DOHH2 (cell line): Measurements from ENCODE around the gene LSP1.

Experiments used
- H3F3A ChIP-seq: fragments of 200-600 bp; sonication (generic), shearing (Covaris generic); 2 replicates; pipeline ENCODE4 v1.6.0; 2016; ENCODE audit warnings: antibody characterized with exemption, mild to moderate bottlenecking; ENCODE audit not compliant: control insufficient read depth, insufficient read depth
- H3K27ac ChIP-seq: fragments of 200-600 bp; sonication (generic); 2 replicates; pipeline ENCODE4 v1.5.1; 2014; ENCODE audit warnings: low read depth, mild to moderate bottlenecking, low read length, moderate library complexity
- H3K27me3 ChIP-seq: fragments of 200-600 bp; sonication (generic); 2 replicates; pipeline ENCODE4 v1.6.1; 2014; ENCODE audit warnings: mild to moderate bottlenecking, low read length, mixed read lengths; ENCODE audit not compliant: control insufficient read depth
- H3K36me3 ChIP-seq: fragments of 200-600 bp; sonication (generic); 2 replicates; pipeline ENCODE4 v1.6.1; 2014; ENCODE audit warnings: mild to moderate bottlenecking, low read length, moderate library complexity, mixed read lengths; ENCODE audit not compliant: control insufficient read depth
- H3K4me1 ChIP-seq: fragments of 200-600 bp; sonication (generic); 2 replicates; pipeline ENCODE4 v1.6.1; 2014; ENCODE audit warnings: mild to moderate bottlenecking, low read length, mixed read lengths; ENCODE audit not compliant: control insufficient read depth
- H3K4me2 ChIP-seq: fragments of 200-600 bp; sonication (generic); 2 replicates; pipeline ENCODE4 v1.6.0; 2014; ENCODE audit warnings: mild to moderate bottlenecking, low read length, moderate library complexity
- H3K4me3 ChIP-seq: fragments of 200-600 bp; sonication (generic); 2 replicates; pipeline ENCODE4 v1.5.1; 2014; ENCODE audit warnings: mild to moderate bottlenecking, low read length, mixed read lengths
- H3K79me2 ChIP-seq: fragments of 200-600 bp; sonication (generic); 2 replicates; pipeline ENCODE4 v1.6.1; 2014; ENCODE audit warnings: mild to moderate bottlenecking, low read length, mixed read lengths; ENCODE audit not compliant: control insufficient read depth
- H3K9me2 ChIP-seq: fragments of 200-600 bp; sonication (generic); replicated peaks from 2 replicates; pipeline ENCODE4 v1.6.1; 2014; ENCODE audit warnings: mild to moderate bottlenecking, low read length, mixed read lengths; ENCODE audit not compliant: control insufficient read depth
- H3K9me3 ChIP-seq: fragments of 200-600 bp; sonication (generic); 2 replicates; pipeline ENCODE4 v1.6.1; 2014; ENCODE audit warnings: antibody characterized with exemption, low read length, mixed read lengths; ENCODE audit not compliant: control insufficient read depth, insufficient read depth
- H4K20me1 ChIP-seq: fragments of 200-600 bp; sonication (generic); 2 replicates; pipeline ENCODE4 v1.6.0; 2014; ENCODE audit warnings: low read depth, mild to moderate bottlenecking, antibody characterized with exemption, low read length, moderate library complexity; ENCODE audit not compliant: control insufficient read depth, insufficient read depth
- EZH2phosphoT487 ChIP-seq: fragments of 200-600 bp; sonication (generic); IDR thresholded peaks from 2 replicates; pipeline ENCODE4 v1.6.1; 2017; ENCODE audit warnings: borderline replicate concordance, mild to moderate bottlenecking, antibody characterized with exemption, low read length, moderate library complexity, mixed read lengths
- TF ChIP-seq, protein P1 (sequence below): fragments of 200-600 bp; sonication (generic); IDR thresholded peaks from one replicate; pipeline ENCODE4 v1.5.1; 2014; ENCODE audit warnings: antibody characterized with exemption, mild to moderate bottlenecking, low read depth, low read length; ENCODE audit not compliant: poor library complexity, severe bottlenecking

Gene LSP1

DNA sequence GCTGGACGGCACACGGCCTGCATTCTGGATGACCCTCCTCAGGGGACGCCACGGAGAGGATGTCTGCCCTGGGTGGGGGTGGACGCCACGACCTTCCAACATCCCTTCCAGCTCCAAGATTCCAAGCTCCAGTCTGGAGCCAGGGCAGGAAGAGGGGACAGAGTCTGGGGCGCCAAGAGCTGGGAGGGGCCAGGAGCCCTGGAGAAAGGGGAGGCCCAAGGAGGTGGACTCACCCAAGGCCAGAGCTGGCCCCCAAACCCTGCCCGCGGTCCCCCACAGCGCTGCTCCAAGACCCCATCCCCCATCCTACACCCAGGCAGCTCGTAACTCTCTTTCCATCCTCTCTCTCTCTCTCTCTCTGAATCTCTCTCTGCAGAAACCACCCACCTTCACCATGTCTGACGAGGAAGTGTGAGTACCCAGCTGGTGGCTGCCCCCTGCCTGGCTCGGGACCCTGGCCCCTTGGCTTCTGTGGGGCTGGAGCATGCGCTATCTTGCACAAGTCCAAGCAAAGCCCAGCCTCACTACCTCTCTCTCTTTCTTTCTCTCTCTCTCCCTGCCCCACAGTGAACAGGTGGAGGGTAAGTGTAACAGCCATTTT, 69.7 kb downstream of the LSP1 start:
- Histone ChIP-seq H3K4me1 (no peaks in the 10 kb centered on the region), H3K27ac (no peak overlapping the region), H3K27me3 (no peaks in the 10 kb centered on the region), H3F3A (no peaks in the 10 kb centered on the region), H4K20me1 (no peaks in the 10 kb centered on the region), H3K4me2 (no peak overlapping the region), H3K4me3 (no peak overlapping the region), H3K9me2 (no peaks in the 10 kb centered on the region), H3K9me3 (no peaks in the 10 kb centered on the region), H3K79me2 (no peaks in the 10 kb centered on the region), H3K36me3 (no peaks in the 10 kb centered on the region)
- TF ChIP-seq EZH2phosphoT487 = no peak
- TF ChIP-seq, protein P1, sequence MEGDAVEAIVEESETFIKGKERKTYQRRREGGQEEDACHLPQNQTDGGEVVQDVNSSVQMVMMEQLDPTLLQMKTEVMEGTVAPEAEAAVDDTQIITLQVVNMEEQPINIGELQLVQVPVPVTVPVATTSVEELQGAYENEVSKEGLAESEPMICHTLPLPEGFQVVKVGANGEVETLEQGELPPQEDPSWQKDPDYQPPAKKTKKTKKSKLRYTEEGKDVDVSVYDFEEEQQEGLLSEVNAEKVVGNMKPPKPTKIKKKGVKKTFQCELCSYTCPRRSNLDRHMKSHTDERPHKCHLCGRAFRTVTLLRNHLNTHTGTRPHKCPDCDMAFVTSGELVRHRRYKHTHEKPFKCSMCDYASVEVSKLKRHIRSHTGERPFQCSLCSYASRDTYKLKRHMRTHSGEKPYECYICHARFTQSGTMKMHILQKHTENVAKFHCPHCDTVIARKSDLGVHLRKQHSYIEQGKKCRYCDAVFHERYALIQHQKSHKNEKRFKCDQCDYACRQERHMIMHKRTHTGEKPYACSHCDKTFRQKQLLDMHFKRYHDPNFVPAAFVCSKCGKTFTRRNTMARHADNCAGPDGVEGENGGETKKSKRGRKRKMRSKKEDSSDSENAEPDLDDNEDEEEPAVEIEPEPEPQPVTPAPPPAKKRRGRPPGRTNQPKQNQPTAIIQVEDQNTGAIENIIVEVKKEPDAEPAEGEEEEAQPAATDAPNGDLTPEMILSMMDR = no peak

DNA sequence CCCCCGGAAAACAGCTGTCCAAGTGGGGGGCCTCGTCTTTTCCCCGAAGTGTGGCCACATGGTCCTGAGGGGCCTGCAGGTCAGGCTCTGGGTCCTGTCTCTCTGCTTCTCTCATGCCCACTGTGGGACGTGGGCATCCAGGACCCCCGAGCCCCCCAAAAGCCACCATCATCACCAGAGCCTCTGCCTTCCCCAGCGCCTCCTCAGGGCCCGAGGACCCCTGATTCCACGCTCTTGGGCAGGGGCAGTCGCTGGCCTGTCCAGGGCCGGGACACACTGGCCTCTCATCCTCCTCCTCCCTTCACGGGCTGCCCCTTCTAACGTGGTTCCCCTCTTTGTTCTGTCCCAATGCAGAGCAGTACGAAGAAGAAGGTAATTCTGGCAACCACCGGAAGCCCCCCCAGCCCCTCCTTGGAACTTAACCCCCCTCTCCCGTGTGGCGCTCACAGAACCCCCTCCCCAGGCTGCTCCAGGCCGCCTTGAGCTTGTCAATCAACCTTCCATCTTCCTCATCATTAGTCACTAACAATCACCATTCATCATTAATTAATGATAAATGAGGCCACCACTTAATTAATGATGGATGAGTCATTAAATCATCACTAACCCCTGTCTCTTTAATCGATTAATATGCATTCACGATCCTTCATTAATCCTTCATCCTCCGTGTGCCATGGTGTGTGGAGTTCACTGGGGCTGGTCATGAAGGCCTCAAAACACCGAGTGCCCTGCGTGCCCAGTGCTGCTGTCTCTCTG, 70.5 kb downstream of the LSP1 start:
- Histone ChIP-seq H3K4me3 (no peak overlapping the region), H3K9me3 (no peaks in the 10 kb centered on the region), H3K4me2 (no peak overlapping the region), H4K20me1 (no peaks in the 10 kb centered on the region), H3K27ac (no peak overlapping the region), H3K4me1 (no peaks in the 10 kb centered on the region), H3K27me3 (no peaks in the 10 kb centered on the region), H3F3A (no peaks in the 10 kb centered on the region), H3K9me2 (no peaks in the 10 kb centered on the region), H3K36me3 (no peaks in the 10 kb centered on the region), H3K79me2 (no peaks in the 10 kb centered on the region)
- no peak for TF ChIP-seq EZH2phosphoT487
- TF ChIP-seq, protein P1 = no peak

DNA sequence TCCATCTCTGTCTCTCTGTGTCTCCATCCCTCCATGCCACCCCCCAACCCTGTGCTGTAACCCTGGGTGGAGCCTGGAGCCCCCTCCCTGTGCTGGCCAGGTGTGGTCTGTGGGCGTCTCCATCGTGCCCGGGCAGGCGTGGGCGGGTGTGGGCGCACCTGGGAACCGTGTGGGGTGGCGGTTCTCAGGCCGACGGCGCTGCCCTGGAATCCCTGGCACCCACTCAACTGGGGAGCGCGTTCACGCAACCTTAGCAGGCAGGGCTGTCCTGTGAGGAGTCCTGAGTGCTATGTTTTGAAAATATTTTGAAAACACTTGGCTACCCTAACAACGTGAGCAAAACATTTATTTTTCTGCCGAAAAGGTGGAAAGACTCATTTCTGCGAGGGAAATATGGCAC, 71.3 kb downstream of the LSP1 start:
- TF ChIP-seq, protein P1 = no peak
- TF ChIP-seq EZH2phosphoT487 = no peak
- H3K4me3 ChIP-seq = no peak overlapping the region
- no peaks in the 10 kb centered on the region for H3K27me3 ChIP-seq
- H3K27ac ChIP-seq = no peak overlapping the region
- H3K4me1 ChIP-seq = no peaks in the 10 kb centered on the region
- no peaks in the 10 kb centered on the region for H3F3A ChIP-seq
- H3K9me3 ChIP-seq = no peaks in the 10 kb centered on the region
- no peak overlapping the region for H3K4me2 ChIP-seq
- no peaks in the 10 kb centered on the region for H3K36me3 ChIP-seq
- no peaks in the 10 kb centered on the region for H4K20me1 ChIP-seq
- H3K79me2 ChIP-seq = no peaks in the 10 kb centered on the region
- no peaks in the 10 kb centered on the region for H3K9me2 ChIP-seq
